HPDE6-E6E7 (cell line): Measurements from ENCODE around the gene CBX5.
"Not testable (repeated sequence)": the region's sequence is repeated elsewhere in the genome, so short reads cannot be mapped to it uniquely, and the experiment has no call there.

ENCODE experiments used
- DNase-seq: peaks from one replicate; pipeline ENCODE4 v3.0.0; 2011; ENCODE audit warnings: missing footprints; ENCODE audit errors: extremely low spot score

The CBX5 gene

GRCh38 chr12:54265364-54265812 lies 14.5 kb downstream of the CBX5 start:
- DNase-seq: no peak

- DNase-seq: no peak
These were observed 17.5 kb downstream of the CBX5 start for GRCh38 chr12:54262403-54262925.

GRCh38 chr12:54261815-54262402 lies 18.0 kb downstream of the CBX5 start:
- no peak for DNase-seq

GRCh38 chr12:54259194-54260011 lies 20.5 kb downstream of the CBX5 start:
- DNase-seq: peak; percentile 70

- no peak for DNase-seq
These were observed 21.7 kb downstream of the CBX5 start for GRCh38 chr12:54258201-54258681.

GRCh38 chr12:54257332-54257731 lies 22.6 kb downstream of the CBX5 start:
- no peak for DNase-seq

GRCh38 chr12:54253240-54253639 lies 26.7 kb downstream of the CBX5 start:
- DNase-seq: no peak

- no peak for DNase-seq
These were observed 28.1 kb downstream of the CBX5 start for GRCh38 chr12:54251667-54252284.

GRCh38 chr12:54249489-54249888 lies 30.4 kb downstream of the CBX5 start:
- no peak for DNase-seq

- DNase-seq: no peak
These were observed 33.8 kb downstream of the CBX5 start for GRCh38 chr12:54246011-54246641.

- DNase-seq: no peak
These were observed 38.8 kb downstream of the CBX5 start for GRCh38 chr12:54240971-54241588.

GRCh38 chr12:54240129-54240528 lies 39.8 kb downstream of the CBX5 start:
- no peak for DNase-seq

GRCh38 chr12:54239620-54240019 lies 40.3 kb downstream of the CBX5 start:
- DNase-seq: no peak

GRCh38 chr12:54238531-54238930 lies 41.4 kb downstream of the CBX5 start:
- no peak for DNase-seq

- DNase-seq: no peak
These were observed 47.1 kb downstream of the CBX5 start for GRCh38 chr12:54232790-54233189.

GRCh38 chr12:54231269-54231668 lies 48.7 kb downstream of the CBX5 start:
- not testable (repeated sequence) for DNase-seq

- DNase-seq: no peak
These were observed 49.4 kb downstream of the CBX5 start for GRCh38 chr12:54230555-54230954.

GRCh38 chr12:54229624-54230212 lies 50.2 kb downstream of the CBX5 start:
- DNase-seq: peak; percentile 81

GRCh38 chr12:54228471-54228870 lies 51.5 kb downstream of the CBX5 start:
- no peak for DNase-seq

GRCh38 chr12:54227927-54228326 lies 52.0 kb downstream of the CBX5 start:
- not testable (repeated sequence) for DNase-seq

- no peak for DNase-seq
These were observed 52.5 kb downstream of the CBX5 start for GRCh38 chr12:54227376-54227775.
